ENCODE measurements around the gene WEE2.

- TF ChIP-seq POLR2A (IDR thresholded peaks at IDR 0.05; ENCODE audit: low read depth, low read length), result no peak
- TF ChIP-seq TAF1 (IDR thresholded peaks at IDR 0.05; ENCODE audit: borderline replicate concordance, low read depth, low read length), result no peak
Observed at GRCh38 chr7:141739250-141739649, 31.1 kb downstream of the WEE2 start.

All from GM12892 (cell line).